Activated effector memory CD4-positive, alpha-beta T cell treated with anti-CD3 and anti-CD28 coated beads, Interleukin-2, amount 50 U/mL, for 16 hours (primary cell): ENCODE results near the gene NDUFB5.
A peak's percentile ranks its signal among the peaks of the same experiment; 100 is the strongest.

ENCODE experiments used
- DNase-seq: peaks from one replicate; pipeline ENCODE4 v3.0.0-alpha.2; 2020

The NDUFB5 gene

DNA sequence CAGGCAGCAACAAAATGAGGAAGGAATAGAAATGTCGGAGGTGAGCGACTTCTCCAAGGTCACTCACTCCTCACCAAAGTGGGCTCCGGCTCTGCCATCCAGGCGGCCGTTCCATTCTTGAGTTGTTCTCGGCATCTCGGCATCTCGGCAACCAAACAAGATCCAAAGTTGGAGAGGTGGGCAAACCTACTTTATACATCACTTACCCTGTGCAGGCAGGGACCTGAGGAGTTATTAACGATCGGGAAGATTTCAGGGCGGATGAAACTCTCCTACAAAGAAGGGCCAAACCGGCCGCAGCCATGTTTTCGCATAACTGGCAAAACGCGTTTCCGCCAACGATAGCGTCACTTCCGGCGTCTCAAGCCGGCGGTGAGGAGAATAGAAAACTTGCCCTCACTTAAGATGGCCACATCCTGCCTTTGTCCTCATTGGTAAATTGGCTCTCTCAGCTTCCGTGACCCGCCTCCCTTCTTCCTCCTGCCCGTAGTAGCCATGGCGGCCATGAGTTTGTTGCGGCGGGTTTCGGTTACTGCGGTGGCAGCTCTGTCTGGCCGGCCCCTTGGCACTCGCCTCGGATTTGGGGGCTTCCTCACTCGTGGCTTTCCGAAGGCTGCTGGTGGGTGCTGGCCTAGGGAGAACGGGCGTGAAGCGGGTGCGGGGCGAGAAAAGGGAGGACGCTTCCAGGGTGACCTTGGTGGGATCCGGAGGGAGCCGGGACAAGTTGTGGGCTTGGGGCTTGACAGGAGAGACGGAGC is at the start of gene NDUFB5, which contains the start of gene MRPL47:
Gene NDUFB5 (plus strand): TSS at position 474 of the 758 bp plus-strand sequence. CDS start 22 bp downstream, at position 496.
Gene MRPL47 (minus strand): TSS at position 318 of the 758 bp plus-strand sequence. CDS start 14 bp downstream, at position 304.
- peak; percentile 98 for DNase-seq

DNA sequence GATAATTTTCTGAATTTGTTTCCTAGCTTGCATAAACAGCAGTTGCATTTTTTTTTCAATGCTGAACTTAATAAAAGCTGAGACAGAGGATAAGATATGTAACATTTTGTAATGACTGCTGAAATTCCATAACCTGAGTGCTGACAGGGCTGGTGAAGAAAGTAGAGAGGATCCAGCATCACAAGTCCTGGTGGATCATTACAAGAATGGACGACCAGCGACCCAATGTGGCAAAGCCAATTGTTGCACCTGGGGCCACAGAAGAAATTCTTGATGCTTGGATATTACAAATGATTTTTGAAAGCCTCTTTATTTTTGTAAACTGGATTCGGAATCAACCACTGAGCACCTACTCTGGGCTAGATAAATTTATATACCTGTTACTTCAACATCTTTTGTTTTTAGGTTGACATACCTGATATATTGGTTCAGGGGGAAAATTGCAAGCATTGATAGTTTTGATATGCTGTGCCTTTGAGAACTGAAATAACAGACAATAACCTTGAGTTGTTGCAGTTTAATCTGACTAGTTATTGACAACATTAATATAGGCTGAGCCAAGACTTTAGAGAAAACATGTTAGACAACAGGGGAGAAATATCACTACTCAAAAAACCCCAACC is 45.7 kb upstream of the NDUFB5 start:
- peak; percentile 72 for DNase-seq

DNA sequence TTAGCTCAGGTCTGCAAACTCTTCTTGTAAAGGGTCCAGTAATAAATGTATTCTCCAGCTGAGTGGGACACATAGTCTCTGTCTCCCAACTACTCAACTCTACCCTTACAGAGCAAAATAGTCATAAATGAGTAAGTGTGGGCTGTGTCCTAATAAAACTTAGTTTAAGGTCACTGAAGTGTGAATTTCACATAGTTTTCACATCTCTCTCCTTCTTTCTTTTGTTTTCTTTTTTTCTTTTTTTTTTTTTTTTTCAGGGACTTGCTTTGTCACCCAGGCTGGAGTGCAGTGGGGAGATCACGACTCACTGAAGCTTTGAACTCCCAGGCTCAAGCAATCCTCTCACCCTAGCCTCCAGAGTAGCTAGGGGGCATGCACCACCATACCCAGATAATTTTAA is 43.8 kb upstream of the NDUFB5 start:
- no peak for DNase-seq

DNA sequence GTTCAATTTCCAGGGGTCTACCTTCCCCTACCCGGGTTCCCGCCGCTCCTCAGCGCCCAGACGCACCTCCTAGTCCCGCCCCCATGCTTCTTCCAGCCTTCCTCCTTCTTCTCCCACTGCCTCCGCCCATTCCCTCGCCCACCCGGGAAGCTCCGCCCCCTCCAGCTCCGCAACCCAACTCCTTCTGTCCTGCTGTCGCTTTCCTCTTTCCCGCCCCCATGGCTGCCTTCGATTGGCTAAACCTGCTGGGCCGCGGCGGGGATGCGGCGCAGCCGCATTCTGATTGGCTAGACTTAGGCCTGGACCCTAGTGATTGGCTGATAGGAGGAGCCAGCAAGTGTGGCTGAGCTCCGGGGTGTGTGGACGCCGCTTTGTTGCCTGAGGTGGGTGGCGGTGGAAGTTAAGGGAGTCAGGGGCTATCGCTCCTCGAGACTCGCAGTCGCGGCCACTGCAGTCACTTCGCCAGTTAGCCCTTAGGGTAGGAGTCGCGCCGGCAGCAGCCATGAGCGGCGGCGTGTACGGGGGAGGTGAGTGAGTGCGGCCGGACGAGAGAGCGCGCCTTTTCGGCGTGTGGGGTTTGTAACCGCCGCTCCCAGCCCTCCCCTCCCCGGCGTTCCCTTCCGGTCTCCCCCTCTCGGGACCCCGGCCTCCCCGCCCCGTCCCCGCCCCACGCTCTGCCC is 41.9 kb upstream of the NDUFB5 start, which contains the start of gene ACTL6A:
Gene ACTL6A (plus strand): TSS at position 336 of the 680 bp plus-strand sequence. CDS start 167 bp downstream, at position 503.
- DNase-seq: peak; percentile 100

DNA sequence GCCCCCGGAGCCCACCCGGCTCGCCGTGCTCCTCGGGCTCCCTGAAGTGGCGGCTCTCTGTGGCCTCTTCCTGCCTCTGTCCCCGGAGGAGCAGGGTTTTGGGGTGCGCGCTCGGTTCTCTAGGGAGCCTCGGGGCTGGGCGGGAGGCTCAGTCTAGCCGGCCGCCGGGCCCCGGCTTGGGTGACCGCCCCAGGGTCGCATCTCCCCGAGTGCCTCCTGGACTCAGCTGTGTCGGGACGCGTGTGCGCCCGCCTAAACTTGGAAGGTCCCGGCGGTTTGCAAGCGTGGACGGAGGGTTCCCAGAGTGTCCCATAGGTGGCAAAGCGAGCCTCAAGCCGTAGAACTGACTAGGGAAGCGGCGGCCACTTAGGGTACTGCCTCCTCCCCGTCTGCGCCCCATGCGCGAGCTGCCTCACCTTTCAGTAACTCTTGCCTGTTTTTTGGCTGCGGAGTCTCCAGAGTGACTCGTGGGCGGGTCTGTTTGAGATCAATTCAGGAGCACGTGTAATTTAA is 41.3 kb upstream of the NDUFB5 start:
- peak; percentile 89 for DNase-seq

DNA sequence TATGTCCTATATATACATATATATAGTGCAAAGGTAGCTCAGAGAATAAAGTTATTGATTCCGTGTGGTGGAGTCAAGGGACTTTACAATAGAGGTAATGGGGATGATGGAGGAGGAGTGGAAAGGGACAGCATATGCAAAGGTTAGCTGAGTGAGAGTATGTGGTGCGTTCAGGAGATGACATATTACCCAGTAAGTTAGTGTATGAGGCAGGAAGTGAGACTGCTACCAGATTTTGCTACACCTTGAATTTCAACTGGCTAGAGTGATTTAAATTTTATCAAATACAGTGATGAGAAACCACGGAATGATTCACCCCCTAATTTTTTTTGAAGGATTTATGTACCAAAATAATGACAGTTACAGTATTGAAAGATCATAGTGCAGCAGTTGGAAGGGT is 39.1 kb upstream of the NDUFB5 start:
- DNase-seq: no peak

DNA sequence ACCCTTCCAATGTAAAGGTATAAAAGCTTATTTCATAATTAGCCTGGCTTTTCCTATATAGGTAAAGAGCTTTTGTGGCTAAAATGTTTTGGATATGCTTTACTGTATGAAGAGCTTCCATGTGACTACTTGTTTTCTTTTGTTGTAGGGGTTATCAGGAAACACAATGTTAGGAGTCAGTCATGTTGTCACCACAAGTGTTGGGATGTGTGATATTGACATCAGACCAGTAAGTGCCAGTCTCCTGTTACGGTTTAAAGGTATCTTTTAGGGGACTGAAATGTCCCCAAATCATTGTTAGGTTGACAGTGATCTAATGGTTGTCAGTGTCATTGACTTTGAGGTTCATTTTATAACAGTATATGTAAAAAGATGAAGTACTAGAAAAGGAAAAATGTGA is 23.6 kb upstream of the NDUFB5 start:
- no peak for DNase-seq

DNA sequence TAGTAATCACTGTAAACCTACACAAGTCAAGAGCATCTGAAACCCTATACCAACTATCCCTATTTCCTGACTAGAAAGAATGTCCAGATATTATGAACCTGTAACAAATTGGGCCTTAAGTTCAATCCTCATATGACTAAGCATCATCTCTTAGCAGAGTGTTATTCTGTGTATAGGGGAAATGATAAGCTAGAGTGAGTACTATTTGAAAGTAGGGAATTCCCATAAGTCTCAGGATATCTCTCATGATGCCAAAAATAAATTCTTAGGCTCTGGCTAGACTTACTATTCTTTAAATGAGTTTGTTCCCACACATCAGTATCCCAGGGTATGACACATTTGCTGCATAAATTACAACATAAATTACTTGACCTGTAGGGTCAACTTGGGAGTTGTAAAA is 15.5 kb upstream of the NDUFB5 start:
- no peak for DNase-seq

DNA sequence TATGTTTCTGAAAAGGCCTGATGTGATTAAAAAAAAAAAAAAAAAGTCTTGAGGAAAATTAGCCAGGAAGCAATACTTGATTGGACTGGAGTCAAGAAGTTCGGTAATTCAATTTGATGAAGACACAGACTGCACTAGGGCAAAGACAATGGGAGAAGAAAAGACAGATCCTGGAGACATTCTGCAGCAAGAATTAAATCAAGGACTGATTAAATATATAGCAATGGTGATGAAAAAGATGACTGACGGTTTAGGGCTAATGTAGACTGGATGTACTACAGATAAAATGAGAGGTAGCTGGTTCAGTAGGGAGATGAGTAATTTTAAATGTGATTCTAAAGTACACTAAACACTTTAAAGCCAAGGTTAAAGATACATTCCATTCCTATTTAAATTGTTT is 13.9 kb upstream of the NDUFB5 start:
- no peak for DNase-seq

DNA sequence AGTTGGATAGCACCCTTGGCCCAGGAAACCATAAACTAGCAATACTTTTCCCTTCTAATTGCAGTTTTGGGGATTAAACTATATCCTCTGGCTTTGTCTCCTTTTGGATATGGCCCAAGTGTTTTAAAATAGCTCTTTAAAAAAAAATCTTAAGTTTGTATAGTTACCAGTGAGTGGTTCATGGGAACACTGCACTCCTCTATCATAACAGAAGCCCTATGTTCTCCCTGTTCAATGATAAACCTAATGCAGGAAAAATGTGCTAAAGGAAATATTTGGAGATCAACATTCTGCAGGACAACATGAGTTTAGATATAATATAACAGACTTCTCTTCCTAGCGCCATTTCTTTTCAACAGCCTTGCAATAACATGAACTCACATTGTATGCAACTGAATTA is 13.3 kb upstream of the NDUFB5 start:
- no peak for DNase-seq

DNA sequence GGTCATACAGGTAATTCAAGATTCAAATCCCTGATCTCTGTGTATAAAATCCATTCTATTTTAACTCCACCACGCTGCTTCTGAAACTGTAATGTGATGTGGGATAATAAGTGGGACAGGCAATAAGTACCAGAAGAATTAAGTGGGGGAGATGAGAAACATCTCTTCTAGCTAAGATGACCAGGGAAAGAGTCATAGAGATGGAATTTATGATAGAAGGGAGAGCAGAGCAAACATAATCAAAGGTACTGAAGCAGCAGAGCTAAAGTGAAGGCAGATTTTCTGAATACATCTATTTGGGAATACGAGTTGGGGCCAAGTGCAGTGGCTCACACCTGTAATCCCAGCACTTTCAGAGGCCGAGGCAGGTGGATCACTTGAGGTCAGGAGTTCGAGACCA is 5.1 kb upstream of the NDUFB5 start:
- DNase-seq: no peak

DNA sequence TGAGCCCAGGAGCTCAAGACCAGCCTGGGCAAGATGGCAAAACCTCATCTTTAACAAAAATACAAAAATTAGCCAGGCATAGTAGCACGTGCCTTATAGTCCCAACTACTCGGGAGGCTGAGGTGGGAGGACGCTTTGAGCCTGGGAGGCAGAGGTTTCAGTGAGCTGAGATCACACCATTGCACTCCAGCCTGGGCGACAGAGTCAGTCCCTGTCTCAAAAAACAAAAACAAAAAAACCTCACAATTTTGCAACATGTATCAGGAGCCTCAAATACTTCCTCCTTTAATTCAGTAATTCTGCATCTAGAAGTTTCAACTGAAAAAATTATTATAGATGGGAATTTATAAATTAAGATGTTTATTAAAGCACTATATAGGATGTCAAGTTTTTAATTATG is 1.3 kb upstream of the NDUFB5 start:
- DNase-seq: no peak

DNA sequence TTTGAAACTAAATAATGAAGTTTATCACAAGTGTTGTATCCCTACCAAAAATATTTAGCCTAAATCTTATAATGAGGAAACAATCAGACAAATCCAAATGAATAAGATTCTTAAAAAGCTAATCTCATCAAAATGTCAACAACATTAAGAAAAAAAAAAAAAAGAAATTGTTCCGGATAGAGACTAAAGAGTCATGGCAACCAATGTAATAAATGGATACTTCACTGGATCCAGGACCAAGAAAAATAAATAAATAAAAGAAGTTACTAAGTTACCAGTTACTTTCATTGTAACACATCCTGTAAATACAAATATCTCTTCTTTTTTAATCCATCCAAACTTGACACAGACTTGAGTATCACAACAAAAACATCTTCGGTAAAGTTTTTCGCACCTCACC is 763 bp upstream of the NDUFB5 start:
- no peak for DNase-seq

DNA sequence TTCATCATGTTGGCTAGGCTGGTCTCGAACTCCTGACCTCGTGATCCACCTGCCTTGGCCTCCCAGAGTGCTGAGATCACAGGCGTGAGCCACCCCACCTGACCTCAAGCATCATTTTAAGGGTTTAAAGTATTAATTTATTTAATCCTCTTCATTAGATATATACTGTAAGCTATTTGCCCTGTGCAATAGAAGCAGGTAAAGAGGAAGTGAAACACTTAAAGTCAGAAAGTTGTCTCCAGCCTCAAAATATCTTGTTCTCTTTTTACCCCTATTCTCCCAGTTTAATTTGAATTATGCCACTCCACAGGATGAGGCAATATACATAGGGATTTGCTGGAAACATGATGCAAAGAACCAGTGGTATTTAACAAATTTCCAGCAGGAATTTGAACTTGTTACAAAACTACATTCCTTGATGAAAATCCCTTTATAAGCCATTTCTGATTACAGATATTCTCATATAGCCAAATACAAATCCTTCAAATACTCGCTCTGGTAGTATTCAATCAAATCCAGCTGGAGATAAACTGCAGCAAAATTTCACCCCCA is 2.0 kb downstream of the NDUFB5 start:
- DNase-seq: no peak

DNA sequence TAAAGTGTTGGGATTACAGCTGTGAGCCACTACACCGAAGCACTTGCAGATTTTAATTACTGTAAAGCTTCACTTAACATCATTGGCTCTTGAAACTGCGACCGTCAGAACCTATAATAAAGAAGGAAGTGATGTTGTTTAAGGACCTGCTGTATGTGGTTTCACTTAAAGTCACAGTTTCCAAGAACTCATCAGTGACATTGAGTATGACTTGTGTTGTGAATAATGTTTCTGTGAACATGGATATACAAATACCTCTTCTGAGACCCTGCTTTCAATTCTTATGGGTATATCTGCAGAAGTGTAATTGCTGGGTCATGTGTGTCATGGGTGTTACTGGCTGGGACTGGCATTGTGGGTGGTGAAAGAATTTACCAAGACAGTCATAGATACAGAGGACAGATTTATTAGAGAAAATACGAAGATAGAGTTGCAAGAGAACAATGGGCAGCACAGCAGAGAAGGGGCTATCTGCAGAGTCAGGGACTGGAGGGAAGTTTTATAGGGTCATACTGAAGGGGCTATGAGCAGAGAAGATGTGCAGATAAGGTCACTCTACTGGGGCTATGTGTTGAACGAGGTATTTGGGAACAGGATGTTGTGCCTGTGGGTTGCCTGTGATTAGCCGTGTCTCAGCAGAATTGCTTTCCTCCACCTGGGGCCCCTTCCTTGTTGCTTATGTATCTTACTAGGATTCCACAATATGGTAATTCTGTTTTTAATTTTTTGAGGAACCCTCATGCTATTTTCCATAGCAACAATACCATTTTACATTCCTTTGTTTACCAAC is 4.5 kb downstream of the NDUFB5 start:
- no peak for DNase-seq

DNA sequence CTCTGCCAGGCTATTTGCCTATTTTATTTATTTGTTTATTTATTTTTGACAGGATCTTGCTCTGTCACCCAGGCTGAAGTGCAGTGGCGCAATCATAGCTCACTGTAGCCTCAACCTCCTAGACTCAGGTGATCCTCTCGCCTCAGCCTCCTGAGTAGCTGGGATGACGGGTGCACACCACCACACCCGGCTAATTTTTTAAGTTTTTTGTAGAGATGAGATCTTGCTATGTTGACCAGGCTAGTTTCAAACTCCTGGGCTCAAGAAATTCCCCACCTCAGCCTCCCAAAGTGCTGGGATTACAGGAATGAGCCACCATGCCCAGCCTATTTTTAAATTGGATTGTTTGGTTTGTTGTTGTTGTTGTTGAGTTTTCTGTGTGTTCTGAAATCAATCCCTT is 5.5 kb downstream of the NDUFB5 start:
- DNase-seq: no peak

DNA sequence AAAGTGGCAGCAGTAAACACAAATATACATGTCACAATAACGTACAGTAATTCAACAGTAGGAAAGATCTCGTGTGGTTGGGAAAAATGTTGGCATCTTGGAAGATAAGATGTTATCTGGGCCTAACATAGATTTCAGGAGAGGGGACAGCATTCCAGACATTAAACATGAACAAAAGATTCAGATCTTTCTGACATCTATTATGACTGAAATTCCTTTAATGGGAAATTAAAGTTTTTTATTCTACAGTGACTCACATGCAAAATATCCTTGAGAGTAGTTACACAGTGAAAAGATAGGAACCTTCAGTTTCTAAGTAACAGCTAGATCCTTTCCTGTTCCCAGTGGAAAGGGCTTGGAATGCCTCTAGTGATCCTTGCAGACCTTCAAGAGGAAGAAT is 9.2 kb downstream of the NDUFB5 start:
- DNase-seq: no peak

DNA sequence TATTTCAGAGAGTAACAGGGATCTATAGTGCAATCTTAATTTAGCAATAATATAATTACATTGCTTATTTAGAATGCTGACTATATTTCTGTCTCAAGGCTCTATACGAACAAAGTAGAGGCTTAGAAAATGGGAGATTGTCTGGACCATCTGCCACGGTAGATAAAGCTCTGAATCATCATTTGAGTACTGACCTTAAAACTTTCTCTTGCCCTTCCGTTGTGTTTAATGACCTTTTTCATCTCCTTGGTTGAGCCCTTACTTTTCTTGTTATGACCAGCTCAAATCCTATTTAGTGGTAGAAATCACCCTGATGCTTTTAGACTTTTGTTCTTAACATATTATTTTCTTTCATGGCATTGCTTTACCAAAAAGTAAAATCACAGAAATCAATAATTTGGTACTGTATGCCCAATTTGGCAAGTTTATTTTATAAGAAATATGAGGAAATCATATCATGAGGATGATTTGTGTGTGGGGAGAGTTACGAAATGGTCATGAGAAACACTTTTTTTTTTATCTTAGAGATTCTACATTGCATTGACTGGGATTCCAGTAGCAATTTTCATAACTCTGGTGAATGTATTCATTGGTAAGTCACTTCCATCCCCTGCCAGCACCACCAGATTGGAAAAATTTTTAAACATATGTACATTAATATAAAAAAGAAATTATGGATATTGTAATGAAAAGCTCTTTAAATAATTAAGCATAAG is 11.0 kb downstream of the NDUFB5 start:
- no peak for DNase-seq

DNA sequence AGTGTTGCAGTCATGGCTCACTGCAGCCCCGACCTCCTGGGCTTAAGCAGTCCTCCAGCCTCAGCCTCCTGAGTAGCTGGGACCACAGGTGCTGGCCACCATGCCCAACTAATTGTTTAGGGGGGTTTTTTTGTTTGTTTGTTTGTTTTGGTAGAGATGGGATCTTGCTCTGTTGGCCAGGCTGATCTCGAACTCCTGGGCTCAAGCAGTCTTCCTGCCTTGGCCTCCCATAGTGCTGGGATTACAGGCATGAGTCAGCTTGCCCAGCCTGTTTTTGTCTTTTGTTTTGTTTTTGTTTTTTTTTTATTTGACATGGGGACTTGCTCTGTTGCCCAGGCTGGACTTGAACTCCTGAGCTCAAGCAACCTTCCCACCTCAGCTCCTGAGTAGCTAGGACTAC is 17.4 kb downstream of the NDUFB5 start:
- DNase-seq: no peak

DNA sequence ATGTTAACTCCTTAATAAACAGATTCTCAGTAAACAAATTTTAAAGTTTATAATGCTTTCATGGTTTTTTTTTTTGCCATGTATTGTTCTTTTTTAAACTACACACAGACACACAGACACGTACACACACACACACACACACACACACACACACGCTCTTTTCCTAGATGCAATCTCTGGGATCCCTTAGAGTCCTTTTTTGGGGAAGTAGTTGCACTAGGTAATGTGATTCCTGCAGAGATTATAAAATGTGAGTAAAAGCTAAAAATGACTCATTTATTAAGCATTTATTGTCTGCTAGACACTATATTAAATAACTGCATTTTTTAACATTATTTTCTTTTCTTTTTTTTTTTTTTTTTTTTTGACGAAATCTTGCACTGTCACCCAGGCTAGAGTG is 19.9 kb downstream of the NDUFB5 start:
- DNase-seq: no peak

DNA sequence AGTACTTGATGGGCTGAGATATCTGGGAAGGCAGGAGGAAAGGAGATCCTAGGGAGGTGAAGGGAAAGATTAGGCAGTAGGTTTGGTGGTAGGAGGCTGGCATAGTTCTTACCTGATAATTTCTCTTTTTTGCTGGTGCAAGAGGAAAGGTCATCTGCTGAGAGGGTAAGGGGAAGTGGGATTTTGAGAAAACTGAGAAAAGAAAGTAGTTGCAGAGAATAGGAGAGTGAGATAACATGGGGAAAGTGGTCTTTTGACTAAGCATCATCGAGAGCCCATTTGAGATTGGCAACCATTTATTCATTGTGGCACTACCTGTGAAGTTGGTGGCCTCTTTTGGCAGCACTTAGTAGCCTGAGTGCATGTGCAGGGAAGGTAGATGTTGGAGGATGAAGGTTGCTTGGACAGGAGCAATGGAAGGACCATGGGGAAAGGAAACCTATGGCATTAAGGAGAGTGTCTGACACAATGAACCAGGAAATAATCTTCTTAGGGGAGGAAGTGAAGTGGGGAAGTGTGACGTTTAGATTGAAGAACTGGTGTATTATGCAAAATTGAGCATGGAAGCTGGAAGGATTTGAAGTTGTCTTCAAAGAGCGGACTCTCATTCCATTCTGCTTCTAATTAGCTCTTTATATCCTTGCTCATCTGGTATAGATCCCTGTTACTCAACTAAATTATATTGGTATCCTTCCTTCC is 26.3 kb downstream of the NDUFB5 start:
- DNase-seq: no peak
